NCI-H2196 (cell line): ENCODE results near the gene SLC8A1.

ENCODE experiments used
- DNase-seq: peaks from one replicate; lab custom pipeline; 2025; ENCODE audit not compliant: unreplicated experiment; lab: John Stamatoyannopoulos, UW

SLC8A1 gene

DNA sequence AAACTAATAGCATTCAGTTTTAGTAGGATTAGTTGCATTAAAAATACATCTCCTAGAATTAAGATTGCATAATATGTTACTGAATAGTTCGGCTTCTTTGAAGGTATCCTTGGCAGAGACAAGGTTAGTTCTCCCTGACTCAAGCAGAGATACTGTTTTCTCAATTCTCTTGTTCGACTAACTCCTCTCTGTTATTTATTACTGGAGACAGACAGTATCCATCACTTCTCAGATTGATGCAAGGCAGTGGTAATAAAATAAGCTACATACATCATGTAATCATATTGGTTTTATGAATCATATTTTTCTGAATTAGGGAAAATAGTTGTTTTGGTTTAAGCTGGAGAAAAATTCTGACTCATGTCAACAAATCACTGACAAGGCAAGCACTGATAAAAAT lies 134.8 kb downstream of the SLC8A1 start:
- DNase-seq = no peak

DNA sequence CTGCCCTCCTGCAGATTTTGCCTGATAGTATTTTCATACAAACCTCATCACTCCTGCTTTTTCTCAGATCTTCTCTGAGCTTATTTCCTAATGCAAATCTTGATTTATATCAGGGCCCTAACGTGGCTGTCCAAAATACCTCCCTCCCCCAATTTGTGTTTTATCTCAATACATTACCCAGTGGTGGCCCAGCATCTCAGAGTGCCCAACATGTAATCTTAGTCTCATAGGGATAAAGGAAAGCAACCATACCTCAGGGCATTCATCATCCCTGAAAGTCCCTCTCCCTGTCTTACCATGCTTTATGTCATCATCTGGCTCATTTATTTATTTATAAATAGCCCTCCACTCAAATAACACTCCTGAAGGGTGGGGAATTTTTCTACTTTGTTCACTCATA lies 135.3 kb downstream of the SLC8A1 start:
- DNase-seq = no peak

DNA sequence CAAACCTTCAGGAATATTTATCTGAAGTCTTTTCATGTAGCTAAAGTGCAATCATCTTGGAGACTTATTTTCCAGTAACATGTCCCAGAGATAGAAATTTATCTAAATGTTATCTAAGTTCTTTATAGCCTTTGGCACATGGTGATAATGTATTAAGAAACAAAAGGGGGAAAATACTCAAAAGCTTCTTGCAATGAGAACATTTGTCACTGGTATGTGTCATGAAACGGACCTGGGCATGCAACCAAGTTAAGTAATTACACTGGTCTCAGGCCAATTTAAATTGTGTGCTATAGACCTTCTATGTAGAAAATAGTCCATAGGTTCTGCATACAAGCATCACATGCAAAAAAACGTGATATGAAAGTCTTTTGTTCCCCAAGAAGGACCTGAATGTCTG lies 136.2 kb downstream of the SLC8A1 start:
- peak; percentile 48 for DNase-seq

DNA sequence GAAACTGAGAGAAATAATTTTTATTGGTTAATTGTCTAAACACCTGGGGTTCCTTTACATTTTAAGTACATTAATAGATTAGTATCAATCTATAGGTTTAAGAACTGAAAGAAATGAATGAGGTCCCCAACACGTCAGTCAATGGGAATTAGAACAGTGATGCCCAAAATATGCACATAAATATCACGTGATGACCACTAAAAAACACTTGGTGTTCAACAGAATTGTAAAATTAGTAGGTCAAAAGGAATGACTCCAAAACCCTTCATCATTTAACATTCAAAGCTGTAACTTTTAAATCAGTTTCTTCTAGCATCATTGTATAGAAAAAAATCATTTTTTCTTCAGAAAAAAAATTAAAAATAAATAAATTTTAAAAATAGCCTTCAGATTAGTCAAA lies 140.9 kb downstream of the SLC8A1 start:
- no peak for DNase-seq

DNA sequence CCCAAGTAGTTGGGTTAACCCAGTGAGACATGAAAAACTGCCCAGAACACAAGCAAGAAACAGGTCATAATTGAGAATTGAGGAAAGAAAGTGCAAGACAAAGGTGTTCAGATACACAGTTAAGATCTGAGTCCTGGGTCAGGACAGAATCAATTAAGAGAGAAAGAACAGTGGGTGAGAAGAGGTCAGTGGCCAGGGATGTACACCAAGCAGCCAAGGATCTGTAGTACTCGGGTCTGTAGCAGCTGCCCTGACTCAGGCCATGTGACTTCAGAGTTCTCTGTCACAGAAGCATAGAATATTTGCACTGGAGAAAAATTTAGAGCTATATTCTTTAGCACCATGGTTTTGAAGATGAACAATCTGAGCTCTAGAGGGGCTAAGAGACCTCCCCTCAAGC lies 141.6 kb downstream of the SLC8A1 start:
- no peak for DNase-seq

DNA sequence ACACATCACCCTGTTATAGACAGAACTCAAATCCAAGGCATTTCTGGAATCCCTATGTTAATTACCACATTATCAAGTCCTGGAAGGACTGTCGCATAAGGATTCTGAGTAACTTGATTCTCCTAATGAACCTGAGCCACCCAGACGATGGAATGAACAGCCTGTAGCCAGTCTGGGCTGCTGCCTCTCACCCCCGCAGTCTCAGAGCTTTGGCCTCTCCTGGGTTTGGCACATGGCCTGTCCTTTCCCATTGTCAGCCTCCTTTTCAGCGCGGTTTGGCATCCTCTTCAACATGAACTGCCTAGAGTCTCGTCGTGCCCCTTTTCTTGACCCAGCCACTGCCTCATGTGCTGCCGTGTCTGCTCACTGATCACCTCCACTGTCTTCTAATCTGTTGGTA lies 147.6 kb downstream of the SLC8A1 start:
- DNase-seq = peak; percentile 5

DNA sequence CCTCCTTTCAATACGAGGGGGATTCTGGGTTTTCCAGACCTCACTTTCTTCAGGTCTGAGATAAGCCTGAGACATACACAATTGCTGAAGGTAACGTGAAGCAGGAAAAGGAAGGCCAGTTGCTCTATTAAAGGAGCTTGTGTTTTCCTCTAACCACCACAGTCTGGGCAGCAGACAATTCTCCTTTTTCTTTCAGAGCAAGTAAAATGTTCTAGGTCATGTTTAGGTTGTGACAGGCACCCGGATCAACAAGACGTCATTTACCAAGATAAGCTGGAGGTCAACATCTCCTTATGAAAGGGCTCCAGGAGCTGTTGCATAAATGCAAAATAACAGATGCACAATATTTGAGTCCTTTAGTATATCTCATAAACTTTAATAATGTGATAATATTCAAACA lies 148.1 kb downstream of the SLC8A1 start:
- no peak for DNase-seq

DNA sequence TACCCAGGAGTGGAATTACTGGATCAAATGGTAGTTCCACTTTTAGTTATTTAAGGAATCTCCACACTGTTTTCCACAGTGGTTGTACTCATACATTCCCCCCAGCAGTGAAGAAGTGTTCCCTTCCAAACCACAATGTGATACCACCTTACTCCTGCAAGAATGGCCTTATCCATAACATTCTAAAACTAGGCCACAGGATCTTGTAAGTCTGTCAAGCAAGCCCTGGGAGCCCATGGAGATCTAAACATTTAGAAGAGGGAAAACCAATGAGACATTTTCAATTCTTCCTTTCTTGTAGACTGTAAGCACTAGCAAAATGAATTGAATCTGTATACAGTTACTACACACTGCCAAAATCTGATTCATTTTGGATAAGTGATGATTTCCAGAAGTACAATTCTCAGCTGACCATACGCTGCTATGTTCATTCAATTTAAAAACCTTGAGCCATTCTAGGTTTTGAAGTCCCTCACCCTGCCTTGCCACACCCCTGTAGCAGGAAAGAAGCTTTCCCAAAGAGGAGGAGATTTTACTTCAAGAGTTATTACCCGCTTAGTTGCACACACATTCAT lies 149.1 kb downstream of the SLC8A1 start:
- DNase-seq = no peak

DNA sequence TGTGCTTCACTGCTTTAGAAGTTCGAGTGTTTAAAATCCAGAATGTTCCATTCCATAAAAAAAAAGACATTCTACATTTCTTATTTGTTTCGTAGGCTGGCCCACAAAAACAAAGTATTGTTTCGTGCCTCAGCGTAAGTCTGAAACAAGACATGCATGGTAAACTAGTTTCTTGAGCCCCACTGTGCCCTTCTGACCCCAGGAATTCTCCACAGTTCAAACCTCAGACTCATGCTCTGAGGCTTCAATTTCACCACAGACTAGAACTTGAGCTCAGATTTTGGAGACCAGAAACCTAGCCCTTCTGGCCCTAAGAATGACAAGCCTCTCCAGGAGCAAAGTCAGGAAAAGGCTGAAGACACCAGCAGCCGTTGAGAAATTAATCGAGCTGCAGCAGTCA lies 151.5 kb downstream of the SLC8A1 start:
- no peak for DNase-seq

DNA sequence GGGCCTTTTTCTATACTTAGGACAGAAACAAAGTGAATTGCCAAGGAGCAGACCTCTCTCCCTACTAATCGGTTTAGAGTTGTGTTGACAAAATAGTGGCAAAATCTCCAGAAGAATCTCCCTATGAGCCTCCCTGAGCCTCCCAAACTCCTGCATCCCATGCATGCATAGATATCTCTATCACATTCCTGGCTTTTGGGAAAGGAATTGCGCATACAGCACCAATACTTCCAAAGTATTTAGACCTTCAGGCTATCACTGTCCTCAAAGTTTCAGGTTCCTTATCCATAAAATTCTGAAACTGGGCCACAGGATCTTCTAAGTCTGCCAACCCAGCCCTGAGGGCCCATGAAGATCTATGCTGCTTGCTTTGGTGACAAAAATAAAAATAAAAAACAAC lies 152.1 kb downstream of the SLC8A1 start:
- DNase-seq = no peak

DNA sequence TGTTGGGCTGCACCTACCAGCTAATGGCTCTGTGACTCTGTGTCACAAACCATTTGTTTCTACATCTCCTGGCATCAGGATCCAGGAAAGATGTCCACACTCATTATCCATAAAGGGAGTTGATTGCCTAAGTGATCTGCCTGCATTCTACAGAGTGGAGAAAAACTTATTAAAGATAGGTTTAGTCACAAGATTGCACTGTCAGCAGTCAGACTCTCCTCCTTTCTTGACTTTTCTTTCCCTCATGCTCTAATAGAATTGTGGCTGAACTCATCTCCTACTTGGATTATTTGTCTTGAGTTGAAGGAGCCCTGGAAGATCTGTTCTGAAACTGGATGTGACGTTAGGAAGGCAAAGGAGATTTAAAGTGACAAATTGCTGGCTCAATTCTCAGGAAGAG lies 152.7 kb downstream of the SLC8A1 start:
- no peak for DNase-seq

DNA sequence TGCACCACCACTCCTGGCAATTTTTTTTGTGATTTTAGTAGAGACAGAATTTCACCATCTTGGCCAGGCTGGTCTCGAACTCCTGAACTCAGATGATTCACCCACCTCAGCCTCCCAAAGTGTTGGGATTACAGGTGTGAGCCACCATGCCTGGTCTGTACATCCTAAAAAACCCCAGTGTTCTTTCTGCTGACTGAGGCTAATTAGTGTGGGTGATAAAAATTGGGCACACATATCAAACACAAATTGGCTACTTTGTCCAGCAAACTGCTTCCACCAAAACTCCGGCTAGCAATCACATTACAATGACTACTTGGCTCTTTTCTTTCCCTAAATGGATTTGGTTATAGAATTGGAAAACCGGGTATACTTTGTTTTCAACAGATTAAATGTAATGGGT lies 153.9 kb downstream of the SLC8A1 start:
- no peak for DNase-seq

DNA sequence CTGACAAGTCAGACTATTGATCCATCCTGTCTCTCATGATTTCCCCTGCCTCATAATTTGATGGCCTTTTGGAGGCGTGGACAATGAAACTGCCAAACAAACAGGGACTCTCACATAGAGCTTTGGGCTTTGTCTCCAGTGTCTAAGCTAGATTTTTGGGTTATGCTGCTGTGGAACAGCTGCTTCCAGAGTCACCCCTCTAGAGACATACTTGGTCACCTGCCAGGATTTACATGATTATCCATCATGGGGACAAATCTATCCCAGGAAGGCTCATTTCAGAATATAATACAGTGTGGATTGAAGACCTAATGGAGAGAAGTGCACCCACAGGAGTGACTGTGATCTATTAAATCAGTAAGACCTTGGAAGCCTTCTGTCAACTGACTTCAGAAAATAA lies 159.6 kb downstream of the SLC8A1 start:
- DNase-seq = no peak

DNA sequence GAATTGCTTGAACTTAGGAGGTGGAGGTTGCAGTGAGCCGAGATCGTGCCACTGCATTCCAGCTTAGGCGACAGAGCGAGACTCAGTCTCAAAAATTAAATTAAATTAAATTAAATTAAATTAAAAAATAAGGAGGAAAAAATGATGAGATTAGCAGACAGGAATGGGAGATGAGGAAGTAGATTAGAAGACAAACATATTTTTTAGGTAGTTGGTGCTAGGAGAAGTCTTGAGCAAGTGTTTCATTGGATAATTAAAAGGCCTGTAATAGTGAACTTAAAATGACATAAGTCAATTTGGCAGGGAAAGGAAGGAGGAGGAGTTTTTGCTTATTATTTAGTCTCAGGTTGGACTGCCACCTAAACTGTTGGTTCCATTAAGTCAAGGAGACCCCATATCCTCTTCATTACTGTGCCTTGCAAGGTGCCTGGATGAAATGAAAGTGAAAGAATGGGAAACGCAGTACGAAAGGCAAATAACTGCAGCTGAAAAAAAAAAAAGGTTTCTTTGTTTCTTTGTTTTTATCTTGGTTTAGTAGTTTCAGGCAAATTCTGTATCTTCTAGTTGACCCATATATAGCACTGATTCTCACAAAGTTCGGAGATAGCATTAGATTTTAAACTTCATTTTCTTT lies 162.0 kb downstream of the SLC8A1 start:
- DNase-seq = no peak

DNA sequence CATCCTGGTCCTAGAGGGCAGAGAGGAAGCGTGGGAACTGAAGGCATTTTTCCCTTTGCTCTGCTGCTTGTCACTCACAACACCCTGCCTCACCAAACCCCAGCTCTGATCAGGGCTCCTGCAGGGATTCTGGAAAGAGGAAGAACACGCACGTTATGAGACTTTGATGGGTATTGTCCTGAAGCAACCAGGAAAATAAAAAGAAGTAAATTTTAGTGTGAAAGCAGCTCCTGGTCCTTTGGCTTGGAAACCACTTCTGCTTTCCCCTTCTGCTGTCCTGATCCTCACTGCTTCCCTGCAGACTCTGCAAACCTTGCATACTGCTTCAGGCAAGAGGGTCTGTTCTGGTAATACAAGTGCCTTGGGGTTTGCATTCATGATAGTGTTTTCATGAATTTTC lies 164.1 kb downstream of the SLC8A1 start:
- DNase-seq = no peak

DNA sequence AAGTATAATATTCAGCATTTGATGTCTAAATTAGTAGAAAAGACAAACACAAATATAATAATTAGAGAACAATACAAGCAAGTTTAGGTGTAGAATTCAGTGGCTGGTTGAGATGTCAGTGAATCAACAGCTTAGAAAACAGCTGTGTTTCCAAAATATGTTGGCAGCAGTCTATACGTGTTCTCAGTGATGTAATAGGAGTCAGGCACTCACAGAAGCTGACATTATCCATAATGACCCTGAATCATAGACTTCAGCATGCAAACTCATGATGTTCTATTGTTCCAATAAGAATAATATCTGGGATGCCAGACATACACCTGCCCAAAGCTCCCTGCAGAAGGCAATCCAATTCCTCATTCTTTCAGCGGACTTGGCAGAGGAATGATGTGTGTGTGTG lies 164.7 kb downstream of the SLC8A1 start:
- DNase-seq = peak; percentile 52

DNA sequence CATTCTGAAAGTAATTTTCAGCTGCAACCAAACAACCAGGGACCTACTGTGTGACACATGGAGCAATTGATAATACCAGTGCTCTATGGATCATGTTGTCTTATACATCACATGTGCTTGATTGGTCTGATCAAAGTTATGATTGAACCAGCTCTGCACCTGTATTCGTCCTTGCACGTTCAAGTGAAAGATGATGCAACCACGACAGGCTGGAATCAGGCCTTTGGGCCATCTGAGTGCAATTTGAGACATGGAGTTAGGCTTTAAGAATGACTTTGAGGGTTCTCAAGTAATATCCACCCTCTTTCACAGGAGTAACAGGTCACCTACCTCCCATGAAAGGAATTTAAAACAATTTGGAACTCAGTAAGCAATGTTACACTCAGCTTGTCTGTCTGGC lies 165.2 kb downstream of the SLC8A1 start:
- peak; percentile 52 for DNase-seq

DNA sequence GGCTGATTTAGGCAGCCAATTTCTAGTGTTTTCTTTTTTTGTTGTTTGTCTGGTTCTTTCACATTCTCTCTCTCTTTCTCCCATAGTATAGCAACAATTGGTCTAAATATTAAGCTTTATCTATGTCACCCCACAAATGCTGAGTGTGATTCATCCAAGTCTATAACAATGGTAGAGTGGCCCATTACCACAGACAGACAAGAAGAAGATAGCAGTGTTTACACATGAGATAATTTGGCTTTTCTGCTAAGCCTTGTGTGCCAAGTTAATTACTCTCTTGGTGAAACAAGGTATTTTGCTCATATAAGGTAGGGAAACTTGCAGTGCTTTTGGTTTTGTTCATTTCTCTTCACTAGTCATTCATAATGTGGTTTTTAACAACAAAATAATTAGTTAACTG lies 166.5 kb downstream of the SLC8A1 start:
- no peak for DNase-seq

DNA sequence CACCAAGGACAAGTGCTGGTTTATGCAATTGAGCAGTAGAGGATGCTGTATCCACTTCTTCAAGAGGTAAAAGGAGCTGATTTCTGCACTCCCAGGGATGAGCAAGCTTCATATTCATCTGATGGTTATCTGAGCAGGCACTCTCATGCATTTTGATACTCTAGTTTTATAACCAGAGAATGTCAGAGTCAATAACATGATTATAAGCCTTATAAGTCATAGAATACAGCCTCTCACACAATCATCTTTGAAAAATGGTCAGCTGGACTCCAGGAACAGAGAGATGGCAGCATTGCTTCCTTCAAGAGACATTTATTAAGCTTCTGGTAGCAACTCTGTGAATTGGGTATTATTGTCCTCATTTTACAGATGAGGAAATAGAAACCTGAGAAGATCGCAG lies 167.1 kb downstream of the SLC8A1 start:
- DNase-seq = peak; percentile 37

DNA sequence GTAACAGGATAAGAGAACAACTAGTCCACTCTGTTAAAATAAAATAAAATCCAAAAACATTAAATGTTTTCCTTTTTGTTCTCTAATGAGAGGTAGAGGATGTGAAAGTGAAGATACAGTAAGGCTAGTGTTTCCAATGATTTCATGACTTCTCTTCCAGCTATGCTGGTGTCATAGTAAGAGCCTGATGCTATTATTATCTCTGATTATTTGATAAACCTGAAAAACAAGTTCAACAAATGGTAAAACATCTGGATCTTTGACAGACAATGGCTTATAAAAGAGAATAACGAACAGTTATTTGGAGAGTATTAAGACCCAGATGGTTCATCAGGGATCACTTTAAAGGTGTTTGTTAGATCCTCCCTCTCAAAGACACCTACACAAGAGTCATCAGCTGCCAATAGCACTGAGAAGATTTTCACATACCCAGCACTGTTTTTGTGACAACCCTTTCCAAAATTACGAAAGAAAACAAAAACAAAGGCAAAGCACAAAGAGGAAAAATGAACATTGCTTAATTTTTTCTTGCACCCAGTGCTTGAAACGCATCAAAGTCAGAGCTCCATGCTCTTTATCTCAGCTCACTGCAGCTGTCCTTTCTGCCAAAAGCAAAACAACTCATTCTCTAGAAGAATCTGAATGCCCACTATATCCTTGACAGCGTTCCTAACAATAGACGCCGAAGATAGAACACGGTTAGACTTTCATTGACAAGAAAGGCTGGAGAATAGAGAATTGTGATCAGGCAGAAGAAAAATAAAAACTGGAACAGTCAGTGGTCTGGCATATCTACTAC lies 168.6 kb downstream of the SLC8A1 start:
- DNase-seq = no peak

DNA sequence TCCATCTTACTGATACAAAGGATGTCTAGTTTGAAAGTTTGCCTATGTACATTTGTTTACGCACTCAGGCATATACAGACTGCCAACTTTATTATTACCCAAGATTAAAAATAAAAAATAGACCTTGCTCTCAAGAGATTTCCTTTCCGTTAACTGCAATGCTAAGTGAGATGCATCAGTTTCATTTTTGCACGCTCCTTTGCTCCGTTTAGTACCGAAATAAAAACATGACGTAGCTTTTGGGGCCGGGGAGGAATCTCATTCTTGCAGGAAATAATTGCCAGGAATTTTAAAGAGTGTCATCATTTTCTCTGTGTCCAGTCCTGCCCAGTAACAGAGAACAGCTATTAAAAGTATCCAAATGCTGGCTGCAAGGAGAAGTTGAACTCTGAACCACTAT lies 169.5 kb downstream of the SLC8A1 start:
- no peak for DNase-seq
